Sigmoid colon (tissue), 7 donors: ENCODE data around the gene USP15. TPM values are rescaled to one million over a fixed set of nuclear protein-coding genes. Genes with fewer than 3 reads are reported as not detected.
"Not testable (repeated sequence)": the region's sequence is repeated elsewhere in the genome, so short reads cannot be mapped to it uniquely, and the experiment has no call there.

Source experiments
- DNase-seq: peaks from one replicate; pipeline ENCODE4 v3.0.0-alpha.2; 2019
- H3K27ac ChIP-seq, 4 donors: fragments of 200-600 bp; sonication (generic); one replicate each; pipeline ENCODE4 v1.5.1; 2016 to 2019; ENCODE audit warnings: mild to moderate bottlenecking in 1 of 4
- H3K27me3 ChIP-seq, 3 donors: fragments of 200-600 bp; sonication (generic); one replicate each; pipeline ENCODE4 v1.5.1; 2019; ENCODE audit warnings: mild to moderate bottlenecking in 1 of 3
- H3K36me3 ChIP-seq, 4 donors: fragments of 200-600 bp; sonication (generic); one replicate each; pipeline ENCODE4 v1.5.1; 2016 to 2019
- H3K4me1 ChIP-seq, 4 donors: fragments of 200-600 bp; sonication (generic); one replicate each; pipeline ENCODE4 v1.5.1; 2017 to 2019
- H3K4me3 ChIP-seq, 4 donors: fragments of 200-600 bp; sonication (generic); one replicate each; pipeline ENCODE4 v1.5.1; 2017 to 2019; ENCODE audit warnings: mild to moderate bottlenecking in 2 of 4, moderate library complexity in 1 of 4
- H3K9me3 ChIP-seq, 4 donors: fragments of 200-600 bp in 3 of 4; sonication (generic) in 3 of 4; one replicate each; pipeline versions ENCODE4 v1.5.1 to v1.6.1; 2013 to 2019
- CTCF ChIP-seq, 4 experiments: fragments of 450-650 bp in 3 of 4; fragments of 200-600 bp in 1 of 4; IDR thresholded peaks; one replicate each; pipeline ENCODE4 v1.5.1; 2016 to 2019; ENCODE audit warnings: antibody characterized with exemption in 4 of 4, mild to moderate bottlenecking in 3 of 4, moderate library complexity in 2 of 4
- EP300 ChIP-seq, 4 donors: sonication (generic); formaldehyde crosslinking; IDR thresholded peaks; one replicate each; pipeline ENCODE4 v1.6.1; 2017; ENCODE audit warnings: antibody characterized with exemption in 4 of 4
- POLR2A ChIP-seq, 2 donors: fragments of 450-650 bp; IDR thresholded peaks; one replicate each; pipeline ENCODE4 v1.6.1; 2016; ENCODE audit warnings: antibody characterized with exemption in 2 of 2, mild to moderate bottlenecking in 2 of 2, moderate library complexity in 2 of 2
- POLR2AphosphoS5 ChIP-seq, 4 donors: sonication (generic); formaldehyde crosslinking; IDR thresholded peaks; one replicate each; pipeline ENCODE4 v1.6.1; 2017; ENCODE audit warnings: antibody characterized with exemption in 4 of 4
- WGBS, 2 donors: extraction: QIAGEN DNeasy Blood & Tissue Kit; methylation state at CpG; one replicate each; pipeline ENCODE4 v1.1.7; 2013; 5-methylcytosine and 5-hydroxymethylcytosine counted together
- intact Hi-C: fragments of 100-400 bp; cut with DNase I; formaldehyde crosslinking; loops from one replicate; pipeline ENCODE4 v1.15.1; 2023
- polyA plus RNA-seq, 3 donors: library from polyadenylated mRNA; stranded (reverse); fragments of 200-250 nt; gene quantifications; one replicate each; pipeline ENCODE4 v1.2.3, GENCODE V29; 2013
- small RNA-seq, 3 donors: library from RNA; depleted of rRNA; stranded (forward); fragments of <200 nt; gene quantifications; one replicate each; pipeline ENCODE3, GENCODE V24; 2016
- total RNA-seq, 4 donors: library from RNA; depleted of rRNA; stranded (reverse); fragments of >200 nt; gene quantifications; one replicate each; pipeline ENCODE4 v1.1.0, GENCODE V29; 2016
- donor health status: healthy with polysubstance abuse.
- donor health status: Bipolar disorder and iron deficiency.
- donor health status: healthy.

Gene USP15
- total and polyA plus RNA-seq, 7 donors: 22.2 to 78.4 (median 63.7) TPM

- intact Hi-C loops: no loop called here
Measured at GRCh38 chr12:62458626-62459025, 198.4 kb downstream of the USP15 start.

GRCh38 chr12:62459976-62460375 lies 199.8 kb downstream of the USP15 start:
- H3K27ac ChIP-seq: no peak overlapping the region
- peaks cover 0 to 3% (median under 1%) of the 10 kb centered on the region in 4 donors for H3K9me3 ChIP-seq
- no peak overlapping the region for H3K4me3 ChIP-seq
- no peak for DNase-seq
- no peaks in the 10 kb centered on the region for H3K4me1 ChIP-seq
- TF ChIP-seq EP300 (IDR thresholded peaks at IDR 0.05) (no peak), POLR2A (IDR thresholded peaks at IDR 0.05) (no peak), POLR2AphosphoS5 (IDR thresholded peaks at IDR 0.05) (no peak), CTCF (IDR thresholded peaks at IDR 0.05) (no peak)
- H3K36me3 ChIP-seq: no peaks in the 10 kb centered on the region
- intact Hi-C loops: no loop called here
- H3K27me3 ChIP-seq: no peaks in the 10 kb centered on the region

More at GRCh38 chr12:62458626-62459025, 198.4 kb downstream of the USP15 start:
- Histone ChIP-seq H3K27ac (no peak overlapping the region), H3K36me3 (no peaks in the 10 kb centered on the region), H3K4me3 (no peak overlapping the region), H3K9me3 (peaks cover 0 to 2% (median under 1%) of the 10 kb centered on the region in 4 donors), H3K4me1 (no peaks in the 10 kb centered on the region), H3K27me3 (no peaks in the 10 kb centered on the region)
- TF ChIP-seq CTCF (IDR thresholded peaks at IDR 0.05): no peak
- no peak for TF ChIP-seq POLR2A (IDR thresholded peaks at IDR 0.05)
- no peak for TF ChIP-seq EP300 (IDR thresholded peaks at IDR 0.05)
- TF ChIP-seq POLR2AphosphoS5 (IDR thresholded peaks at IDR 0.05): no peak
- DNase-seq: no peak
- WGBS, 2 donors: 93 to 96% methylated on average over 3 of the region's 3 CpGs

- intact Hi-C loops, H3K36me3 ChIP-seq, H3K4me1 ChIP-seq, H3K27ac ChIP-seq, H3K9me3 ChIP-seq, H3K27me3 ChIP-seq, DNase-seq, H3K4me3 ChIP-seq: not testable (repeated sequence)
- WGBS, 2 donors: 93 to 96% methylated on average over 32 of the region's 32 CpGs
Measured at GRCh38 chr12:62461171-62461837, 201.1 kb downstream of the USP15 start.

GRCh38 chr12:62463252-62463651 lies 203.0 kb downstream of the USP15 start:
- 79 to 80% methylated on average over 7 of the region's 7 CpGs for whole genome bisulfite sequencing, 2 donors
- H3K4me1 ChIP-seq: peaks cover 0 to 12% (median 9%) of the 10 kb centered on the region in 4 donors
- H3K9me3 ChIP-seq, H3K4me3 ChIP-seq, H3K27me3 ChIP-seq, intact Hi-C loops, H3K36me3 ChIP-seq, H3K27ac ChIP-seq, DNase-seq: not testable (repeated sequence)

Small RNA genes within 50 kb of the gene (small RNA-seq; reads per million reads assigned to genes)
- 0 reads per million in 3 donors for gene RF00017
- 0 reads per million in 3 donors for gene RNU6-595P

Other genes starting within 250 kb of the USP15 start
- 10 to 100 TPM; 57.1 to 92.0 (median 68.2) TPM for gene MON2, start 206.4 kb downstream of the USP15 start, total RNA-seq
- gene MON2, start 206.4 kb downstream of the USP15 start, polyA plus RNA-seq: 10 to 100 TPM in 1 of 3 donors, 1 to 10 TPM in 2; 4.6 to 13.8 (median 4.8) TPM